Mesendoderm (in vitro differentiated cells): Measurements from ENCODE around the gene NADSYN1.
A peak's percentile ranks its signal among the peaks of the same experiment; 100 is the strongest.

ENCODE experiments used
- DNase-seq: peaks from one replicate; pipeline ENCODE4 v3.0.0; 2013
- H2AK5ac ChIP-seq: 2 replicates; pipeline ENCODE4 v1.6.1; 2013; ENCODE audit warnings: low read length, inconsistent platforms
- H2BK120ac ChIP-seq: 2 replicates; pipeline ENCODE4 v1.6.1; 2013; ENCODE audit warnings: low read depth, mild to moderate bottlenecking, low read length, moderate library complexity, mixed read lengths
- H2BK15ac ChIP-seq: replicated peaks from 2 replicates; pipeline ENCODE4 v1.6.1; 2013; ENCODE audit warnings: low read depth, mild to moderate bottlenecking, moderate library complexity
- H2BK5ac ChIP-seq: 2 replicates; pipeline ENCODE4 v1.6.1; 2013; ENCODE audit warnings: low read length, inconsistent platforms
- H3K18ac ChIP-seq: 2 replicates; pipeline ENCODE4 v1.6.1; 2013; ENCODE audit warnings: mild to moderate bottlenecking, low read length, mixed read lengths
- H3K23ac ChIP-seq: one replicate; pipeline ENCODE4 v1.6.1; 2013; ENCODE audit warnings: low read length
- H3K27ac ChIP-seq: 2 replicates; pipeline ENCODE4 v1.5.1; 2013; ENCODE audit warnings: low read depth, mild to moderate bottlenecking, inconsistent platforms, low read length, moderate library complexity
- H3K27me3 ChIP-seq: 2 replicates; pipeline ENCODE4 v1.6.1; 2013; ENCODE audit warnings: low read length, control low read depth, mild to moderate bottlenecking, inconsistent platforms; ENCODE audit not compliant: insufficient read depth, poor library complexity
- H3K36me3 ChIP-seq: 2 replicates; pipeline ENCODE4 v1.6.1; 2013; ENCODE audit warnings: low read length, inconsistent platforms; ENCODE audit not compliant: control insufficient read depth, insufficient read depth
- H3K4ac ChIP-seq: one replicate; pipeline ENCODE4 v1.6.1; 2013; ENCODE audit warnings: low read depth, mild to moderate bottlenecking, low read length, moderate library complexity
- H3K4me1 ChIP-seq: 2 replicates; pipeline ENCODE4 v1.6.1; 2013; ENCODE audit warnings: low read depth, low read length, inconsistent platforms; ENCODE audit not compliant: control insufficient read depth
- H3K4me2 ChIP-seq: 2 replicates; pipeline ENCODE4 v1.6.1; 2013; ENCODE audit warnings: low read length
- H3K4me3 ChIP-seq: 2 replicates; pipeline ENCODE4 v1.5.1; 2013; ENCODE audit warnings: mild to moderate bottlenecking, low read length
- H3K56ac ChIP-seq: one replicate; pipeline ENCODE4 v1.6.1; 2013; ENCODE audit warnings: low read length
- H3K79me1 ChIP-seq: 2 replicates; pipeline ENCODE4 v1.6.1; 2013; ENCODE audit warnings: low read length, inconsistent platforms
- H3K79me2 ChIP-seq: 2 replicates; pipeline ENCODE4 v1.6.1; 2013; ENCODE audit warnings: mild to moderate bottlenecking, low read length; ENCODE audit not compliant: control insufficient read depth, insufficient read depth
- H3K9ac ChIP-seq: 2 replicates; pipeline ENCODE4 v1.6.1; 2013; ENCODE audit warnings: low read length, inconsistent platforms
- H4K5ac ChIP-seq: one replicate; pipeline ENCODE4 v1.6.1; 2013; ENCODE audit warnings: low read length
- H4K8ac ChIP-seq: one replicate; pipeline ENCODE4 v1.6.1; 2013; ENCODE audit warnings: low read depth, mild to moderate bottlenecking, control low read depth, low read length, moderate library complexity
- WGBS: extraction: QIAGEN DNeasy Blood & Tissue Kit; methylation state at CpG from one replicate; pipeline ENCODE4 v1.1.7; 2013; ENCODE audit warnings: low lambda C conversion rate, missing lambda C conversion rate; ENCODE audit not compliant: insufficient coverage; ENCODE audit errors: extremely low coverage; 5-methylcytosine and 5-hydroxymethylcytosine counted together

The NADSYN1 gene

DNA sequence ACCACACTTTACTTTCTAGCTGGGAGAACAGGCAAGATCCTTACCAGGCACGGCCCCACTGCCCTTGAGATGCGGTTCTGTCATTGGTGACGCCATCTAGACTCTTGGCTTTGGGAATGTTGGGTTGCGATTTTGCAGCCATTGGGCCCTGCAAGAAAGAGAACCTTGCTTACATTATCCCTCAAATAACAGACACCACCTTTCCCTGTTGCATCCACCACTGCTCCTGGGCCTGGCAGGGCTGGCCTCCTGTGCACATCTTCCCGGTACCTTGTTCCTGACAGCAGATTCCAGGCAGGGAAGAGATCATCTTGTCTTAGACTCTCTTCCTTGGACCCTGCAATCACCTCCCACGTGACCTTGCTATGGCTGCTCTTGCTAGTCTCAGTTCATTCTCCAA is 8.2 kb upstream of the NADSYN1 start:
- H3K56ac ChIP-seq: peak overlapping the region; percentile 25
- no peak overlapping the region for H4K5ac ChIP-seq
- H2BK120ac ChIP-seq: no peak overlapping the region
- no peak overlapping the region for H3K4me3 ChIP-seq
- H3K36me3 ChIP-seq: peaks cover 33% of the 10 kb centered on the region
- no peak for DNase-seq
- H3K4ac ChIP-seq: no peak overlapping the region
- H3K18ac ChIP-seq: no peak overlapping the region
- H4K8ac ChIP-seq: no peak overlapping the region
- no peak overlapping the region for H3K9ac ChIP-seq
- H3K79me2 ChIP-seq: peaks cover 31% of the 10 kb centered on the region
- H2BK5ac ChIP-seq: no peak overlapping the region
- peaks cover 27% of the 10 kb centered on the region for H3K79me1 ChIP-seq
- H2AK5ac ChIP-seq: no peak overlapping the region
- H3K4me2 ChIP-seq: no peak overlapping the region
- no peak overlapping the region for H2BK15ac ChIP-seq
- no CpG with 5 or more reads among the region's 6 CpGs for WGBS
- H3K23ac ChIP-seq: no peak overlapping the region
- no peak overlapping the region for H3K27ac ChIP-seq
- peaks cover 5% of the 10 kb centered on the region for H3K4me1 ChIP-seq
- no peaks in the 10 kb centered on the region for H3K27me3 ChIP-seq

DNA sequence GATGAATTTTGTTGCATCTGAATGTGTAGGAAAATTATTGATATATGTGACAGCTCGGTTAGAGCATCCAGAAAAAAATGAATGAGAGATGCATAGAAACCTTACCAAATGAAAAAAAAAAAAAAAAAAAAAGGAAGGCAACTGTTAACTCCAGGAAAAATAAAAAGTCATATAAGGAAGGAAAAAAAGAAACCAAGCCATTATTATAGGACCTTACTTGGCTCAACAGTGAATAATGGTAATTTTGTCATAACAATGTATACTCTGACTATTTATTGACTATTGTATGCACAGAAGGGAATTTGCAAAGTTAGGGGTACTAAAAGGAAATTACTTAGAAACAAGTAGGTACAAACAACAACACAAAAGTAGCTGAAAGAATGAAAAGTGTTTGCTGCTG is 6.9 kb upstream of the NADSYN1 start:
- H3K4me1 ChIP-seq: peaks cover 5% of the 10 kb centered on the region
- WGBS: 100% methylated on average over 1 of the region's 1 CpG
- H3K27me3 ChIP-seq: no peaks in the 10 kb centered on the region
- H3K9ac ChIP-seq: no peak overlapping the region
- no peak overlapping the region for H4K5ac ChIP-seq
- H3K18ac ChIP-seq: no peak overlapping the region
- peaks cover 27% of the 10 kb centered on the region for H3K79me1 ChIP-seq
- peaks cover 28% of the 10 kb centered on the region for H3K36me3 ChIP-seq
- H2BK120ac ChIP-seq: no peak overlapping the region
- H3K4me2 ChIP-seq: no peak overlapping the region
- no peak overlapping the region for H3K56ac ChIP-seq
- H2AK5ac ChIP-seq: no peak overlapping the region
- H3K27ac ChIP-seq: no peak overlapping the region
- no peak overlapping the region for H3K23ac ChIP-seq
- peaks cover 31% of the 10 kb centered on the region for H3K79me2 ChIP-seq
- no peak overlapping the region for H2BK5ac ChIP-seq
- no peak overlapping the region for H3K4me3 ChIP-seq
- DNase-seq: no peak
- no peak overlapping the region for H3K4ac ChIP-seq
- H4K8ac ChIP-seq: no peak overlapping the region
- H2BK15ac ChIP-seq: no peak overlapping the region

- Histone ChIP-seq H3K18ac (peak overlapping the region; percentile 33), H3K23ac (no peak overlapping the region), H3K4ac (no peak overlapping the region), H3K36me3 (peaks cover 21% of the 10 kb centered on the region), H3K4me2 (peak overlapping the region; percentile 98), H3K79me2 (peaks cover 31% of the 10 kb centered on the region), H3K9ac (peak overlapping the region; percentile 91), H4K5ac (no peak overlapping the region), H2BK120ac (no peak overlapping the region), H3K4me1 (peaks cover 5% of the 10 kb centered on the region), H3K27ac (peak overlapping the region; percentile 60), H4K8ac (no peak overlapping the region), H2AK5ac (no peak overlapping the region), H3K4me3 (peak overlapping the region; percentile 90), H2BK15ac (no peak overlapping the region), H2BK5ac (no peak overlapping the region), H3K56ac (peak overlapping the region; percentile 98), H3K79me1 (peaks cover 27% of the 10 kb centered on the region), H3K27me3 (no peaks in the 10 kb centered on the region)
- DNase-seq: peak; percentile 23
- no CpG with 5 or more reads among the region's 9 CpGs for WGBS
Measured at GRCh38 chr11:71446942-71447688, 5.9 kb upstream of the NADSYN1 start.

DNA sequence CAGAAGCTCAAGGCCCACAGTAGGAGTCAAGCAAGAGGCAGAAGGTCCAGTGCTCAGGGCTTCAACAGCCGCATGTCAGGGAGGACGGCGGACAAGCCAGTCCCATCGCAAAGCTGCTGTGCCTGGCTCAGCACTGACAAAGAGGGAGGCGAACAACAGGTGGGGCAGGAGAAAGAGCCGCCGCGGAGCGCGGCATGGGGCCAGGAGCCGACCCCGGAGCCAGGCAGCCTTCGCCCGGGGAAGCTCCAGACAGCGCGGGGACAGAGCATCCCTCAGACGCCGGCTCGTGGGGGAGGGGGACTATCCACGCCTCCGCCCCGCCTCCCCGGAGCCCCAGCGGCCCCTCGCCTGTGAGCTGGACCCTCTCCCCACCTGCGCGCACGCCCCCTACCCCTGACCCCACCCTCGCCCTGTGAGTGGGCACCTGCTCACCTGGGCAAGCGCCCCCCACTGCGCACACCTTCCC is 5.2 kb upstream of the NADSYN1 start:
- H3K79me1 ChIP-seq: peaks cover 27% of the 10 kb centered on the region
- peak; percentile 75 for DNase-seq
- H3K4me1 ChIP-seq: peaks cover 5% of the 10 kb centered on the region
- peak overlapping the region; percentile 24 for H2AK5ac ChIP-seq
- H3K27me3 ChIP-seq: no peaks in the 10 kb centered on the region
- peak overlapping the region; percentile 98 for H3K4me2 ChIP-seq
- H3K27ac ChIP-seq: peak overlapping the region; percentile 60
- no peak overlapping the region for H2BK15ac ChIP-seq
- H4K5ac ChIP-seq: no peak overlapping the region
- peaks cover 19% of the 10 kb centered on the region for H3K36me3 ChIP-seq
- H3K23ac ChIP-seq: no peak overlapping the region
- H3K79me2 ChIP-seq: peaks cover 31% of the 10 kb centered on the region
- H2BK120ac ChIP-seq: no peak overlapping the region
- no peak overlapping the region for H3K4ac ChIP-seq
- no CpG with 5 or more reads among the region's 31 CpGs for WGBS
- no peak overlapping the region for H4K8ac ChIP-seq
- peak overlapping the region; percentile 91 for H3K9ac ChIP-seq
- peak overlapping the region; percentile 33 for H3K18ac ChIP-seq
- peak overlapping the region; percentile 98 for H3K56ac ChIP-seq
- H2BK5ac ChIP-seq: peak overlapping the region; percentile 80
- H3K4me3 ChIP-seq: peak overlapping the region; percentile 90

- H3K79me2 ChIP-seq: peaks cover 31% of the 10 kb centered on the region
- H2BK15ac ChIP-seq: no peak within 1 kb of the TSS
- no peak within 1 kb of the TSS for H4K5ac ChIP-seq
- H3K4ac ChIP-seq: no peak within 1 kb of the TSS
- H3K56ac ChIP-seq: peak within 1 kb of the TSS; percentile 98
- H3K36me3 ChIP-seq: peaks cover 13% of the 10 kb centered on the region
- peaks cover 26% of the 10 kb centered on the region for H3K79me1 ChIP-seq
- H2AK5ac ChIP-seq: peak within 1 kb of the TSS; percentile 24
- H3K9ac ChIP-seq: peak within 1 kb of the TSS; percentile 91
- no peaks in the 10 kb centered on the region for H3K27me3 ChIP-seq
- whole genome bisulfite sequencing: no CpG with 5 or more reads among the region's 78 CpGs
- no peak within 1 kb of the TSS for H2BK120ac ChIP-seq
- peak; percentile 98 for DNase-seq
- H3K4me1 ChIP-seq: peaks cover 5% of the 10 kb centered on the region
- peak within 1 kb of the TSS; percentile 98 for H3K4me2 ChIP-seq
- H3K4me3 ChIP-seq: peak within 1 kb of the TSS; percentile 92
- peak within 1 kb of the TSS; percentile 33 for H3K18ac ChIP-seq
- peak within 1 kb of the TSS; percentile 60 for H3K27ac ChIP-seq
- no peak within 1 kb of the TSS for H3K23ac ChIP-seq
- H2BK5ac ChIP-seq: peak within 1 kb of the TSS; percentile 80
- no peak within 1 kb of the TSS for H4K8ac ChIP-seq
Measured at GRCh38 chr11:71448257-71449171, 4.5 kb upstream of the NADSYN1 start, which contains the start of gene DHCR7. Gene DHCR7, minus strand, starts transcription at chr11:71448393. Its CDS starts 3,441 bp downstream, at chr11:71444952.
